GM11168 (cell line): Measurements from ENCODE around the gene HOXB8.

Experiments used
- in situ Hi-C: fragments of 300-500 bp; cut with MboI; formaldehyde crosslinking; loops from one replicate; pipeline ENCODE4 v1.12.0; 2022; ENCODE audit warnings: low sequenced_read_pairs; ENCODE audit not compliant: unreplicated experiment

The HOXB8 gene

DNA sequence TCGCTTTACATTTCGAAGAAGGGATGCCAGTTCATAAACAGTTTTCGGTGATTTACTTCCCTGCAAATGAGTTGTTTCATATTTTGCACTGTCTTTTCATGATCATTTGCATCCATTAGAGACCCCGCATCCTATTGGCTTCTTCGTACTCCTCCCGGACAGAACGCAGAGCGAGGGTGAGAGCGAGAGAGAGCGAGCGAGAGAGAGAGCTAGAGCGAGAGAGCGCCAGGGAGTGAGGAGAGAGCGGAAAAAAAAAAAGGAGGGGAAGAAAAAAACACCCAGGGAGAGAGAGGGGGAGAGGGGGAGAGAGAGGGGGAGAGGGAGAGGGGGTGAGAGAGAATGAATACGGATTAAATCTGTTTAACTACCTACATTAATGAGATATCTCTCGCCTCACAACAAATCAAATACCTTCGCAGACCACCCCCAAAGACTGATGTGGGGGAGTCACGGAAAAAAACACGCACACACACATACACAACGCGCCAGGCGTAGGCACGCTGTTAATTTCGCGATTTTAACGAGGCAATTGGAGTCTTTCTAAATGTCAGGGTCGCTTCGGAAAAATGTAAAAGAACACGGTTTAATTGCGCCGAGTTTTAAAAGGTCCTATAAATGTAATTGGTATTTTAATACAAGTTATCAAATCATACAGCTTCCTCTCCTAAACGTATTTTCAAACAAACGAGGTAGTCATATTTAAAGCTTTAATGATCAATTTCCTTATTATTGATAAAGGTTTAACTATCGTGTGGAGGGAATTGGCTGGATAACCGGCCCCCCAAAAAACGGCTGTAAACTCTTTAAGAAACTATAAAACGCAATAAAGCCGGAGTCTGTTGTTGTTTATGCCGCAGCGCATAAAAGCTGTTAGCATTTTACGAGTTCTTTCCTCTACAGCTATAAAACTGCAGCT is at the start of gene HOXB8:
Gene HOXB8, minus strand, starts transcription at position 246 of the 916 bp plus-strand sequence. CDS start 588 bp downstream, outside the sequence.
- in situ Hi-C loops, result no loop called here

DNA sequence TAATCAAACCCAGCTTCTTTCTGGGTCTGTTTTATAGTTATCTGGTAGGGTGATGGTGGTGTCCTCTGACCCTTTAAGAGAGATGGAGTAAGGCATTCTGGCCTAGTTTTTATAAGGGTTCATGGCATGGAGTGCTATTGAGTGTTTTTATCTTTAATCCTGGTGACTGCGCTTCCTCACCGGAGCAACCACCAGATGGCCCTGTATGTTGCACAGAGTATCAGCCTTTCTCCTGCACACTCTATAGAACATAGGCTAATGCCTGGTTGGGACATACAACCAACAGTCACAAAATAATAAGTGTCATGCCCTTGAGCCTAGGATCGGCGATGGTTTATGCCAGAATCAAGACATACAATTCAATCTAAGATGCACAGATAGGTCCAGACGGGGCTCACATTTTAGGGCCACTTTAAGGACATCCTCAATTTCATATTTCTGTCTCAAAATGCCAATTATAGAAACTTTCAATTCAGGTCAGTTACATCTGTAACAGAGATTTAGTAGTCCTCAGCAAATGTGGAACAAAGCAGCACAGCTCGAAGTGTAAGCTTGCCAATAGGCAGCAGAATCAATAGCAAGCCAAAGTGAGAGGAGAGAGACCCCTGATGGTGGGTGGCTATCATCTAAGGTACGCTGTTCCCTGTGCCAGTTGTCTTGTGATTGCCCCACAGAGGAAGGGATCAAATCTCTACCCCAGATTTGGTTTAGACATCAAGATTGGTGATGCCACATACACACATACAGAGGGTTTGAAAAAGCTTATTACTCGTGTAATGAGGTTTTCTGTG is 48.2 kb upstream of the HOXB8 start:
- in situ Hi-C loops, result no loop called here

DNA sequence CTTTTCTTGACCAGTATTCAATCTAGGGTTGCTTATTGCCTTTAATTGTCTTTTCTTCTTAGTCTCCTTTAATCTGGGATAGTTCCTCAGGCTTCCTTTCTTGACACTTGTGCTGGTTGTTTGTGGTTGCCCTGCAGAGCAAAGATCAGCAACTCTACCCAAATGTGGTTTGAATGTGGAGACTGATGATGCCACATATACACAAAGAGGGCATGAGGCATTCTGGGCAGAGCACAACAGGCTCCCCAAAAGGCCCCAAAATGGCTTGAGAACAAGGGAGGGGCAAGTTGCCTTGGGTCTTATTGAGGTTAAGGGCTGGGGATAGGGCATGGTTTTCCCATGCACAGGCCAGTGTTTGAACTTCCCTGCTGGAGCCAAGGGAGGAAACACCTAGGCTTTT is 40.8 kb upstream of the HOXB8 start:
- in situ Hi-C loops, result no loop called here

DNA sequence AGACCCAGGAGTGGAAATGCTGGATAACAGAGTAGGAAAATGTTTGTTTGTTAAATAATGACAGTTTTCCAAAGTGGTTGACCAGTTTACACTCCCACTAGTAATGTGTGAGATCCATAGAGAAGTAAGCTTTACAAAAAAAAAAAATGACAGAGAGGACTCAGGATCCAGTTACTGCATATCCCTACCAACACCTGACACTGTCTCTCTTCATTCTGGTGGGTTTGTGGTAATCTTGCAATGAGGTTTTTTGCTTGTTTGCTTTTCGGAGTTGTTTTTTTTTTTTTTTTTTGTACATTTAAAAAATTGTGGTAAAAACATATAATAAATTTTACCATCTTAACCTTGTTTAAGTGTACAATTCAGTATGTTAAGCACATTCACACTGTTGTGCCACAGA is 34.6 kb upstream of the HOXB8 start:
- in situ Hi-C loops, result no loop called here

DNA sequence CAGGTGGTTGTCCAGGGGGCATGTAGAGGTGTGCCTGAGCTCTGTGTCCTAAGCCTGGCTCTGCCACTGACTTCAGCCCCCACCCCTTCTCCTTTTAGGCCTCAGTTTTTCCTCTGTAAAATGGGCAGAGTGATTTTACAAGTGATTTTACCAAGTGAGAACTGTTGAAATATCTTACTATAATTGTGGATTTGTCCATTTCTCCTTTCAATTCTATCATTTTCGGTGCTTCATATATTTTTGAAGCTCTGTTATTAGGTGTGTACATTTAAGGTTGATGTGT is 32.8 kb upstream of the HOXB8 start:
- in situ Hi-C loops, result no loop called here

DNA sequence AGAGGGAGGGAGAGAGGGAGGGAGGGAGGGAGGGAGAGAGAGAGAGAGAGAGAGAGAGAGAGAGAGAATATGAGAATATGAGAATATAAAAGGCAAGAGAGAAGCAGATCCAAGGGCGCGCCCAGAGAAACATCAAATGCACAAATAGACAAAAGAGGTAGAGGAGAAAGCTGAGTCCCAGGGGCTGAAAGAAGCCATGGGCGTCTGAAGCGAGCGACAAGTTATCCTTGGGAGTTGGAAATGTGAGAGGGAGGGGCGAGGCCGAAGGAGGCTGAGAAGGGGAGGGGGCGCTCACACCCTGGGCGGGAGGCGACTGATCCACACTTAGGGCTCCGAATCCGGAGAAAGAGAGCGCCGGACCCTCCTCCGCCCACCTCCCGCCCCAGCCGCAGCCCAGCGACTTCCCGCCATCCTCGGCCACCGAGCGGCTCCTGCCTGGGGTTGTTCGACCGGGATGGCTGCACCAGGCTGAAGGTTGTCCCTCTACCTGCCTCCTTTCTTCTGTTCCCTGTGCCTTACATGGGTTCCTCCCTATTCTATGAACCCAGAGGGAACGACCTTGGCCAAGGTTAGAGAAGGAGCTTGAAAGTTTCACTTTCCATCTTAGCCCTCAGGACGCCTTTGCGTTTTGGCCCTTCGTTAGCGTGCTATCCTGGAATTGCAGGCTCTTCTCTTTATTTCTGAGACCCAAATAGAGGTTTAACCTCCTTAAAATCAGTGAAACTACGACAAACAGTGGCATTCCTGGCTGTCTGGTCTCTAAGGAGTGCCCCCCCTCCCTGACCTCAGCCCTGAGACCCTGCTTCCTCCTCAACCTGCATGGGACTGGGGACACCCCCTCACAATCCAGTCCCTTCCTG is 32.2 kb upstream of the HOXB8 start:
- in situ Hi-C loops, result no loop called here

DNA sequence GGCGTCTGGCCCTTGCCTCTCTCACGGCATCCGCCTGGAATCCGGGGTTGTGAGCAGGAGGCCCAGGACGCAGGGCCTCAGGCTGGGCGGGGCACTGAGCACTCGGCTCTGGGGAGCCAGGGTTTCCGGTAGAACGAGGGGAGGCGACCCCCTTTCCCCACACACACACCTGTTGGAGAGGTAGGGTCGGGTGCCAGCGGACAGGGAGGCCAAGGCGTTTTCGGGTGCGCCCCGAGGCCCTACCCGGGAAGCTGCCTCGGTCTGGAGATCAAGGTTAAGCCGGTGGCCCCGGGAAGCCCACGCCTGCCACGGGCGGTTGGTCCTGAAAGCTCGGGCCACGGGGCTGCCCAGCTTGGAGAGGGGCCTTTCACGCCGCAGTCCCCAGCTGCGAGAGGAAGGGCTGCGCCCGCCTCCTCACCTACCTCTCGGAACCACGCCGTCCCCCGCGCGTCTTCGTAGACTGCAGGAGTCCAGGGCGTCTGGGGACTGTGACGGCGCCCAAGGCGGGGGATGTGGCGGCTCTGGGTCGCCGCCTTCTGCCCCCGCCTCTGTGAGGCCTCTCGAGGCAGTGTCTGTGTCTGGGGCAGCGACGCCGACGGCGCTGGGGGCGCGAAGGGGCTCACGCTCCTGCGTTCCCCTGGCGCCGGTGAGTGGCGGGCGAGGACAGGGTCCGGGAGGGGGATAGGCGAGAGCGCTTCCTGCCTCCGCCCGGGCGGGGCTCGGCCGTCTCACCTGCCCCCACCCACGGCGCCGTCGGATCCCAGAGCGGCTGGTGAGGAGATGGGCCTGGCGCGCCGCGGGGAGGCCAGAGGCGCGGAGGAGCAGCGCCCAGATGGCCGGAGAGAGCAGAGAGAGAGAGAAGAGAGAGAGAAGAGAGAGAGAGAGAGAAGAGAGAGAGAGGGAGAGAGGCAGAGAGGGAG is 31.4 kb upstream of the HOXB8 start:
- in situ Hi-C loops, result no loop called here

DNA sequence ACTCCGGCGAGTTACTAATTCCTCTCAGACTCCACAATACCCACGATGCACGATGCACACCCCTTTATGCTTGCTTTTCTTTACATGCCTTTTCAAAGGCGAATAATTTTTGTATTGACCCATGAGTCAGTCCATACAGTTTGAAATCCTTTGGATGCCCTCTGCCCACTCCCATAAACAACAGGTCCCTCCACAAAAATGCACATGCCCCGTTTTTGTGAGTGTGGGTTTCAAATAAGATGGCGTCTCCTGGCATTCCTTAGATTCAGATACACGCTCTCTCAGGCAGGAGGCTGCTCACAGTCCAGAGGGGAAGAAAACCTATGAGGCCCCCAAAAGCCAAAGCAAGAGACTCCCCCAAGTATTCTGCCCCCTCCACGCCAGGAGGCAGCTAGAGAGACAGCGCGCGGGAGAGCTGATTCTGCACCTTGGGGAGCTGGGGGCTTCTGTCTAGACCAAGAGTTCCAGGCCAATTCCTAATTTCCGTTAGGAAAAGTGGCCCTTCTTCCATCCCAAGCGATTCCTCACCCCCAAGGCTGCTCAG is 30.6 kb upstream of the HOXB8 start:
- in situ Hi-C loops, result no loop called here

DNA sequence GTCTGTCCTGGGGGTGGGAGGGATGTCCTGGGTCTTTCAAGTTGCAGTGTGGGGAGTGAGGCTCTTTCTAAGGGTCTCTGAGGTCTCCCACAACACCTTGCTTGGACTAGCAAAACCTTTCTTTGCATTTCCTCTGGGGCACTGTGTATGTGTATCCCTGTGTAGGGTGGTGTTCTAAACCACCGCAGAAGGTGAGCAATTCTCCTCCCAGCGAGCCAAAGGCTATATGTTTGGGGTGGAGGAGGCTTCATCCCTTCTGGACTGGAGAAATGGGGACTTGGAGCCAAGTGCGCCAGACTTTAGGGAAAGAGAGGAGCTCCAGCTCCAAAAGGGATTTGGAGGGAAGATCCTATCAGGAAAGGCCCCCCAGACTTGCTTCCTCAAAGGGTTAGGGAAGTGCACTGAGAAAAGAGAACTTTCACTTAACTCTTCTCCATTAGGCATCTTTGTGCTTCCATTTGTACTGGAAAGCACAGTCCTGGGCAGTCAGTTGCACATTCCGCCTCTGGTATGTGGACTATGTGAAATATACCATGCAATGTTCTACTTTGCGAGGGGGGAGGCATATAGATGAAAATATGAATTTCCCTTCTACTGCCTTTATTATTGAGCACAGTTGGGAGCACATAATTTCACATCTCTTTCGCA is 29.9 kb upstream of the HOXB8 start:
- in situ Hi-C loops, result no loop called here

DNA sequence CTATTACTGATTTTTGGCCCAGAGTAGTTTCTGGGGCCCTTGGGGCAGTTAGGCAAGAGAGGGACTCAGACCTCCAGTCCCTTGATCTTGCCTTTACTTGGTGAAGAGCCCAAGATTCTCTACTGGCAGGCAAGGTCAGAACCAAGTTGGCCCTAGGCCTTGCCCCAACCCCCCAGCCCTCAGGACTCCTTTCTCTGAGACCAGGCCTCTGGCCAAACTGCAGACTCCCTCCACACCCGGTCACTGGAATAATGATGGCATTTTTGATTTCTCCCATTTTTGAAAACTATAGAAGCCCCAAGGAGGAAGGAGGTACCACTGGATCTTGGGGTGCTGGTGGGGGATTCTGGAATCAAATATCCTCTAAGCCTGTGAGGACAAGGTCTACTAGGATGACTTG is 29.1 kb upstream of the HOXB8 start:
- in situ Hi-C loops, result no loop called here

DNA sequence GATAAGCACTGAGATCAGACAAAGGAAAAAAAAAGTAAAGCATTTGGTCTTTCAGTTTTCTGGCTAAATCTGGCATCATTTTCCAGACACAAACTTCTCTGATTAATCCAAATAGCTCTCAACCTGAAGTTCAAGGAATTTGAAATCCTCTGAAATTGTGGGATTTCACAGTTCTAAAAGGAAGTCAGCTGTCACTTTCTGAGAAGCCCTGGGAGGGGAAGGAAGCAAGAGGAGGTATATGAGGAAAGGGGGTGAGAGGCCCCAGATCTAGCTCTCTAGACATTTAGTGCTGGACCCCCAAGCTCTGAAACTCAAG is 28.6 kb upstream of the HOXB8 start:
- in situ Hi-C loops, result no loop called here

DNA sequence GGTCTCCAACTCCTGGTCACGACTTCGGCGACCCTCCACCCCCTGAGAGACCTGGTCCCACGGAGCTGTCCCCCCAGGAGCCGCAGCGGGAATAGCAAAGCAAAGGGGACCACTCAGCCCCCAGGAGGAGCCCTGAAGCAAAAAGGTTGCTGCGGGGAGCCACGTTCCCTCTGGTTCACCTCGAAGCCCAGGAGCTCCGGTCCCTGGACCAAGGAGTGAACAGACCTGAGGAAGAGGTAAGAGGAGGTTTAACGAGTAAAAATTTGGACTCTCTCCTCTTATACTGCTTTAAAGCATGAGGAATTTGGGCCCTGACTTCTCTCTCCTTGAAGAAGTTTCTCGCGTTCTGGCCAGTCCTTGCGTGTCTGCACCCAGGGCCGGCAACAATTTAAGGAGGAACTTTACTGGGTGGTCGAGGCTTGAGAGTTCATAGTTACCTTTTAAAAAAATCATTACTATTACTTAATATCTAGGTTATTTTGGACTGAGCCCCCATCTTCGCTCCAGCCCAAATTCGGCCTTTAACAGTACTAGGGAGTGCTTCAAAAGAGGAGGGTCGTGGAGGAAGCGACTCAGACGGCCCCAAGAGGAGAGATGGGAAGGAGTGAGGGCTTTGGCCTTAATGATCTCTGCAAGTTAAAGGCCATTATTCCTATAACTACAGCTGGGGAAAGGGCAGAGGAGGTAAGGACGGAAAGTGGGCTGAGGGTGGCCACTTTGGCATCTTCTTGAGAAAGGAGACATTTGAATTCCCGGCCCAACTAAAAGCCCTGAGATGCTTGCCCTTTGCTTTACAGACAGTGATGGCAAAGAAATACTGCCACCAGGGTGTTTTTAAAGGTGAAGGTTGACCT is 28.0 kb upstream of the HOXB8 start:
- in situ Hi-C loops, result no loop called here

DNA sequence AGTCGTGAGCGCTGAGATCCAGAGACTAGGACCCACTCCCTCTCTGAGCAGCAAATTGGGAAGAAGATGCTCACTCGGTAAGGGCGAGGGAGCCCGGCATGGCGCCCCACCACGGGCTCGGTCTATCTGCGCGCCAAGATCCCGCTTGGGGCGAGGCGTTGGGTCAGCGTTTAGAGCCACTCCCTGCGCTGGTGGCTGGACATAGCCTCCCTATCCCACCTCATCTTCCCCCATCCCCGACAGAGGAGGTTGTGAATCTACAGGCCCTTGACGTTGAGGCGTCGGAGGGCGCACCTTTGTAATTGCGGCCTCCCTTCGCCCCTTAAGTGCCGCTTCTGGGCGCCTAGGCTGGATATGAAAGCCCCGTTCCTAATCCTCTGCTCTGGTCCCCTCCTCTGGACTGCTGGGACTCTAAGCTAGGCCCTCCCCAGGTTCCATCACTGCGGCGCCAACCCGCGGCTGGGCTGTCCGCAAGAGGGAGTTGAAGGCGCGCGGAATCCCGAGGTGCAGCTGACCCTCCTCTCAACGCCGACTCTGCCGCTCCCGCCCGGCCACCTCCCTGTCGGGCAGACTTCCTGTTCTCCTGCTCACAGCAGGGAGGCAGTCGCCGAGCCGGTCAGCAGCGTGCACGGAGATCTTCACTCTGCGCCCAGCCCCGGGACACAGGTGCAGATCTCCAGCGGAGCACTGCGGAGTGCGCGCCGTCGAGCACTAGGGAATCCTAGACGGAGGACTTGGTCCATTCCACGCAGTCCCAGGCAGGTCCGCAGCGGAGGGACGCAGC is 27.2 kb upstream of the HOXB8 start:
- in situ Hi-C loops, result no loop called here

DNA sequence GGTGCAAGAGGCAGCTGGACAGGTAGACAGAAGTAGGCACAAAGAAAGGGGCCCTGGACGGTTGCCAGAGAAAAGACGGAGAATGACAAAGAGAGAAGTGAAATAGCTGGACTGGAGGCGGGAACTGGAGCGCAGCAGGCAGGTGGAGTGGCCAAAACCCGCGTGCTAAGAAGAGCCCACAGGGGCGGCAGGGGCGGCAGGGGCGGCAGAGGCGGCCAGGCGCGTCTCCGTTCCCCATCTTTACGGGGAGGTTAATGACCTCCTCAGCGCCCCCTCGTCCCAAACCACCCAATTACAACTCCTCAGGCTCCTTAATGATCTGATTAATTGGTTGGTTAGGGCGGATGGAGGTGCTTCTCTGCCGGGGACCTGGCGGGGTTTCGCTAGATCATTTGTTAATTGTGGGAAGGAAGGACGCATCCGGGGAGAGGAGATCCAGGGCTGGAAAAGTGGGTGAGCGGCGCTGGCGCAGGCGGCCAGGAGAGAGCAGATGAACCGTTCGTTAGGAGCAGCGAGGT is 26.5 kb upstream of the HOXB8 start:
- in situ Hi-C loops, result no loop called here

DNA sequence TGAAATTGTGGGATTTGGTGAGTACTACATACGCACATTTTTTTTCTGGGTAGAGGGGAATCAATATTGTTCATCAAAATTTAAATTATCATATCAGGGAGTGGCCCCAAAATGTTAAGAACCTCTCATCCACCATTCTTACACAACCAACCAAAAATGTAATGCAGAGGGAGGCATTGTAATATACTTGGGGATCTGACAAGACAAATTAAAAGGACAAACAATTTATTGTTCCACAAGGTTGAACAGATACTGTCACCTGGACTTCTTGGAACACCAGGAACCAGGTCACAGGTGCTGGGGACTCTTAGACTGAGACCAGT is 25.7 kb upstream of the HOXB8 start:
- in situ Hi-C loops, result no loop called here

DNA sequence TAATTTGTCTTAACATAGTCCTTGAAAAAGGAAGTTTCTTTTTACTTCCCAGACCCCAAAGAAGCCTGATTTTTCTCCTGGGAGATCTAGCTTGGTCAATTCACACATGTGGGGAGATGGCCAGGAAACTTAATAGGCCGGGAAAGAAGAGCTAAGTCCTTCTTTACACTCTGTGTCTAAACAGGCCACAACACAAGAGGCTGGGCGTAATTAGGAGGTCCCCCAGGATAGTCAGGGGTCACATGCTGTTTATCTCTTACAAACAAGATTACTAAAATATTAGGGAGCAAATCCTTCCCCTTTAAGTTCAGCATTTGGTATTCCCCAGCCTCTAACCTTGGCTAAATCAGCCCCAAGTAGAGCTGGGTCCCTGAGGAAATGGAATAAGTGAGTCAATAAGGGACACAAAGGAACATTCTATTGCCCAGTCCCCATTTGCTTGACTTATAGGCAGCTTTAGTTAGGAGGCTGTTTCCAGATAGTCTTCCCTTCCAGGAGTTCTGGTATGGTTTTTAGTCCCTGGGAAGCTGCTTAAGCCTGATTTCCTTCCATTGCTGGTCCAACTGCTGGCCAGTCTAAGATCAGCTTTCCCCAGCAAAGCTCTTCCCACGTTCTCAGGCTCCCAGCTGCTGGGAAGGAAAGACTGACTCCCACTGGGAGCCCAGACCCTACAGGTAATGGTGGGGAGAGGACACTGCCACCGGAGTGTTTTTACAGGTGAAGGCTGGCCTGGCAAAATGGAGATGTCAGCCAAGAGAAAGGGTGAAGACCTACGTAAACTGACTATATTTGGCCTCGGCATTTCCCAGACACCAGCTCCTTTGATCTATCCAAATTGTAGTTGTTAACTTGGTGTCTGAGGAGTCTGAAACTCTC is 25.1 kb upstream of the HOXB8 start:
- in situ Hi-C loops, result no loop called here
